Naive thymus-derived CD8-positive, alpha-beta T cell (primary cell): ENCODE measurements around the gene AKAP6. TPM values are rescaled to one million over a fixed set of nuclear protein-coding genes. Genes with fewer than 3 reads are reported as not detected.
A peak's percentile ranks its signal among the peaks of the same experiment; 100 is the strongest.

Experiments
- ATAC-seq, 2 donors: fragments of 150-1000 bp; cut with Tn5 transposase in 1 of 2; sonication (Bioruptor Pico), chemical (Tn5 transposase) in 1 of 2; 1 replicate in 1 of 2; 2 replicates in 1 of 2; pipeline ENCODE4 v1.10.0; 2021; ENCODE audit warnings: mild to moderate bottlenecking in 2 of 2, moderate library complexity in 2 of 2
- POLR2A ChIA-PET: fragments of 350-600 bp; sonication (Branson Sonifier 250); formaldehyde crosslinking; loops from one replicate; lab custom pipeline; 2021; ENCODE audit warnings: antibody characterized with exemption; lab: Charles Lee
- DNase-seq, 10 donors: peaks; one replicate each; pipeline versions ENCODE4 v3.0.0 to v3.0.0-alpha.2; 2020 to 2022
- H3K27ac Mint-ChIP-seq, 10 donors: one replicate each; pipeline ENCODE4 v1.8.0; 2020 to 2022; ENCODE audit warnings: mild to moderate bottlenecking in 10 of 10, mixed read lengths in 10 of 10, moderate library complexity in 4 of 10, inconsistent platforms in 1 of 10
- H3K27me3 Mint-ChIP-seq, 5 donors: one replicate each; pipeline ENCODE4 v1.8.0; 2021 to 2022; ENCODE audit warnings: mixed read lengths in 5 of 5
- H3K36me3 Mint-ChIP-seq, 3 donors: one replicate each; pipeline ENCODE4 v1.8.0; 2020 to 2022; ENCODE audit warnings: mixed read lengths in 3 of 3, mild to moderate bottlenecking in 2 of 3, inconsistent platforms in 1 of 3
- H3K4me1 Mint-ChIP-seq, 4 donors: one replicate each; pipeline ENCODE4 v1.8.0; 2021 to 2022; ENCODE audit warnings: mixed read lengths in 4 of 4
- H3K4me3 Mint-ChIP-seq, 10 donors: one replicate each; pipeline ENCODE4 v1.8.0; 2020 to 2022; ENCODE audit warnings: mild to moderate bottlenecking in 10 of 10, mixed read lengths in 10 of 10, moderate library complexity in 6 of 10, inconsistent platforms in 1 of 10
- H3K9me3 Mint-ChIP-seq, 9 donors: one replicate each; pipeline ENCODE4 v1.8.0; 2020 to 2022; ENCODE audit warnings: mixed read lengths in 9 of 9, mild to moderate bottlenecking in 3 of 9, inconsistent platforms in 1 of 9, moderate library complexity in 1 of 9
- polyA plus RNA-seq, 3 donors: library from polyadenylated mRNA; unstranded; fragments of 300-500 nt; fragmentation: Illumina TruSeq; gene quantifications; one replicate each; pipeline ENCODE4 v1.2.3, GENCODE V29; 2021
- total RNA-seq, 8 experiments: library from RNA in 2 of 8; stranded (reverse) in 2 of 8; gene quantifications; one replicate each; pipeline ENCODE4 v1.2.3 and lab custom pipeline; 2021 to 2026

The AKAP6 gene
- total and polyA plus RNA-seq, 5 experiments from 2014 or later: 1.4 to 4.6 (median 3.2) TPM

DNA sequence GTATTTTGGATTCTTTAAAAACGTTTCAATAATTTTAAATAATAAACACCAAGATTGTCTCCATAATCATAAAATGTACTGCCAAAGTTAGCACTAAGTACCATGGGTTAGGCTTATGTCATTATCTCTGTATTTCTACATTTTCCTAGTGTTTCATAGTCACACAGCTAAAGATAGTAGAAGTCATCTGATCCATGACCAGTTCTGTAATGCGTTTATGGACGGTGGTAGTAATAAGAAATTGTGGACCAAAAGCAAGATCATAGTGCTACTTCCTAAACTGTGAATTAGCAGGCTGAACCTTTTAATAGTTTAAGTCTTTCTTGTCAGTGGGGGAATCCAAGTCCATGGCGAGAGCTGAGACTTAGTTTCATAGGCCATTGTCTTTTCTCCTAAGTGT is 142.1 kb downstream of the AKAP6 start:
- H3K9me3 Mint-ChIP-seq: peaks cover 0 to 2% (median 0%) of the 10 kb centered on the region in 9 donors
- no peak overlapping the region for H3K4me3 Mint-ChIP-seq
- DNase-seq: no peak
- H3K4me1 Mint-ChIP-seq: no peaks in the 10 kb centered on the region
- H3K27ac Mint-ChIP-seq: no peak overlapping the region
- H3K27me3 Mint-ChIP-seq: peaks cover 0 to 10% (median 0%) of the 10 kb centered on the region in 5 donors
- no peaks in the 10 kb centered on the region for H3K36me3 Mint-ChIP-seq
- no peak for ATAC-seq
- POLR2A ChIA-PET: no interaction called here

DNA sequence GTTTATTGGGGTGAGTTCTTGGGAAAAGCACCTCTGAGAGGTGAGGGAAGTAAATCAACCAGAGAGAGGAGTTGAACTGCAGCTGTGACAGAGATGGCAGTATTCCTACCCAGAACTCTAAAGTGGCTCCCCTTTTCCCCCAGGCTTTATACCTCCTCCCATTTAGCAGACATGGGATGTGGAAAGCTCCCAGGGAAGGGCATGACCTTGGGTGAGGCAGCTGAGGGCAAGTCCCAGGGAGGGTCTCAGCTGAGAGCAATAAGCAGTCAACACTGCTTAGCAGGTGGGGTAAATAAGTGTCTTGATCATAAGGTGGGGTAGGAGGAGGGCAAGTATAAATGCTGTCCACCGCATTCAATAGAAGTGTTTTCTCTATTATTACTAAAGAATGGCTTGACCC is 143.0 kb downstream of the AKAP6 start:
- no peak for ATAC-seq

DNA sequence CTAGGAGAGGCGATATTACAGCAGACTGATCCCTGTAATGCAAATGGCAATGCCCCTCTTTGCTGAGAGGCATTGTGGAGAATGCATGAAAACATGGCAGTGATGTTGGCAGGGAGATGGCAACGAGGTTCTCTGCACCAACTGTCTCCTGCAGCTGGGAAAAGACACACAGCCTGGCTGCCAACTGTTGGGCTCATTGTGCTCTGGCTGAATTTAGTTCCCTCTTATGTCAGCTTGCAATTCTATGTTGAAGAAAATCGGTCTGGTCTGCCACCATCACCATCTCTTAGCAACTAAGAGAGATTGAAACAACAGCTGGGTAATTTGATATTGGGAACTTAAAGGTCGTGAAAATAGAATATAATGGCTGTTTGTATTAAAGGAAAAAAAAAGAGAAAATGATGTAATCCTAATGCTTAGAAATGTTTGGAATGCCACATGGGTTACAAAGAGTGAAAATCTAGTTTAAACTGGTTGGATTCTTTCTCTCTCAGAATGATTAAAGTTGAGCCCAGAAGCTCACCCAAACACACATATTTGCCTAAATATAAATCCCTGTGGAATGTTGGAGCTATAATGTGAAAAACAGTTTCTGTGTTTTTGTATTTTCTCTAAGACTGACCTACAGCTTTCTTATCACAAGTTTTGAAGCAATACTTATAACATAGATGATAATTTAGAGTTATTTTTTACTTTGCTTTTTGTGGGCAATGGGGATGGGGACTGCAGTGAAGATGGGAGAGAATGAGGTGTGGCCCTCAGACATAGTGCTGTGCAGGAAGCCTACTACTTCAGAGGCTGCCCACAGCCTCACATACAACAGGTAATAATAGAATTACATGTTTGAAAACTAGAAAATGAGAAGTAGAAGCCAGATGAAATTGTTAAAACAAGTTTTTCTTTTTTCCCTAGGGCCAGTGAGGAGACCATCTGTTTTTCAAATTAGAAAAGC is 143.7 kb downstream of the AKAP6 start:
- ATAC-seq (no peak), DNase-seq (no peak)
- no peaks in the 10 kb centered on the region for H3K36me3 Mint-ChIP-seq
- H3K4me3 Mint-ChIP-seq: no peak overlapping the region
- peak overlapping the region in 1 of 10 donors; percentile 10 for H3K27ac Mint-ChIP-seq
- POLR2A ChIA-PET: no interaction called here
- H3K27me3 Mint-ChIP-seq: peaks cover 0 to 10% (median 0%) of the 10 kb centered on the region in 5 donors
- H3K9me3 Mint-ChIP-seq: peaks cover 0 to under 1% (median 0%) of the 10 kb centered on the region in 9 donors
- H3K4me1 Mint-ChIP-seq: no peaks in the 10 kb centered on the region

More for the DNA sequence above, 143.0 kb downstream of the AKAP6 start:
- Mint-ChIP-seq H3K27ac (peak overlapping the region in 1 of 10 donors; percentile 10), H3K9me3 (peaks cover 0 to 2% (median 0%) of the 10 kb centered on the region in 9 donors), H3K4me1 (no peaks in the 10 kb centered on the region), H3K4me3 (no peak overlapping the region), H3K36me3 (no peaks in the 10 kb centered on the region), H3K27me3 (peaks cover 0 to 10% (median 0%) of the 10 kb centered on the region in 5 donors)
- DNase-seq: no peak
- POLR2A ChIA-PET: no interaction called here

DNA sequence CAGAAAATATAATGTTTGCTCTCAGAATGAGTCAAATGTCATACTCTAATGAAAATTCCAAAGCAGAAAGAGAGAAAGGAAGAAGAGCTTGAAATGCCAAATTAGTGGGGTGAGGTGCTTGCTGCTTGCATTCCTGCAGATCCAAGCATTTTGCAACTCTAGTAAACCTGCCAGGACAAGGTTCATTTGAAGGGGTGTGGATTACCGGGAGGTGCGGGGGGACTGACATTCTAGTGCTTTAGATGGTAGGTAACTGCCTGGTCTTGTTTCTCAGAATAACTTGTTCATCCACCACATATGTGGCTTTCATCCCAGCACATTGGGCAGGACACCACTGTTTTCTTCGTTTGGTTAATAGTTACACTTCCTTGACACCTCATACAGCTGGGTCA is 144.4 kb downstream of the AKAP6 start:
- no peaks in the 10 kb centered on the region for H3K4me1 Mint-ChIP-seq
- no peaks in the 10 kb centered on the region for H3K9me3 Mint-ChIP-seq
- POLR2A ChIA-PET: no interaction called here
- no peak for ATAC-seq
- H3K27ac Mint-ChIP-seq: no peak overlapping the region
- no peak overlapping the region for H3K4me3 Mint-ChIP-seq
- H3K36me3 Mint-ChIP-seq: no peaks in the 10 kb centered on the region
- peaks cover 0 to 10% (median 0%) of the 10 kb centered on the region in 5 donors for H3K27me3 Mint-ChIP-seq
- no peak for DNase-seq

DNA sequence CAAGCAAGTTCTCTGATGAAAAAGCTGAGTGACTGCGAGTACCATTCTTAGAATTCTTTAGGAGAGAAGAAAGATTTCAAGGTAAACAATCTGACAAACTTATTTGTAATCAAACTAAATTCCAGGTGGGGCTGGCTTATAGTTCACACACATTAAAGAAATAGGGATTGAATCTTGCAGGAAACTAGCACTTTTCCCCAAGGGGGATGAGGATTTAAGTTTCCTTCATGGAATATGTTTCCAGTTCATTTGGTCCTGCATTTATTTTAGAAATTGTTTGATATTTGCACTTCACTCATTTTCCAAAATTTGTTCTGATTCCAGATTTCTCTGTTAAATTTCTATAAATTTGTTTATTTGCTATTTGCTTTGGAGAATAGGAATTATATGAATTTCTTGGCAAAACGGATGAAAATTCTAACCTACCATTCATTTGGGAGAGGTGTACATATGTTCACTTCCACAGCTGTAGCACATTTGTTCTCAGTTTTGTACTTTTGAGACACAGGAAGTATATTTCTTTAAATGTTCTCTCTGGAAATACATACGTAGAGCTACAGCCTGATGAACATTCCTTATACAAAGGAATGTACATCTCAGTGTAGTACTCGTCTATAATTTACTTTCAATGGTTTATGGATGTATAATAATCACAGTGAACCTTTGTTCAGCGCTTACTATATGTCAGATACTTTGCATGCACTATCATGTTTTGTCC is 145.5 kb downstream of the AKAP6 start:
- Mint-ChIP-seq H3K4me1 (no peaks in the 10 kb centered on the region), H3K4me3 (no peak overlapping the region), H3K27ac (no peak overlapping the region), H3K36me3 (no peaks in the 10 kb centered on the region), H3K9me3 (no peaks in the 10 kb centered on the region), H3K27me3 (peaks cover 0 to 10% (median 0%) of the 10 kb centered on the region in 5 donors)
- ATAC-seq (no peak), DNase-seq (no peak)
- POLR2A ChIA-PET: no interaction called here

DNA sequence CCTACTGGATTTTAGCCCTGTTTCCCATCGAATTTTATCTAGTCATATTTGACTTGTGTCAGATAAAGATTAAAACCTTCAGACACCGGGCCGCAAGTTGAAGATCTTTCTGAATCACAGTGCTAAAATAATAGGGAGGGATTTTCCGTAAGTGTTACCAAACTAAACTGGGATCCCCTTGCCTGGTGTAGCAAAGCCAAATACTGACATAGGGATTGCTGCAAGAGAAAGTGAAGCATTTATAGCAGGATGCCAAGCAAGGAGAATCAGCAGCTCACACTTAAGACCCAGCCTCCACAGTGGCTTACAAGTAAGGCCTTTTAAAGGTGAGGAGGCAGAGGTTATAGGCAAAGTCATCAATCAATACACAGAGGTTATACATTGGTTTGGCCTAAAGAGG is 147.4 kb downstream of the AKAP6 start:
- peaks cover 0 to 9% (median 0%) of the 10 kb centered on the region in 5 donors for H3K27me3 Mint-ChIP-seq

DNA sequence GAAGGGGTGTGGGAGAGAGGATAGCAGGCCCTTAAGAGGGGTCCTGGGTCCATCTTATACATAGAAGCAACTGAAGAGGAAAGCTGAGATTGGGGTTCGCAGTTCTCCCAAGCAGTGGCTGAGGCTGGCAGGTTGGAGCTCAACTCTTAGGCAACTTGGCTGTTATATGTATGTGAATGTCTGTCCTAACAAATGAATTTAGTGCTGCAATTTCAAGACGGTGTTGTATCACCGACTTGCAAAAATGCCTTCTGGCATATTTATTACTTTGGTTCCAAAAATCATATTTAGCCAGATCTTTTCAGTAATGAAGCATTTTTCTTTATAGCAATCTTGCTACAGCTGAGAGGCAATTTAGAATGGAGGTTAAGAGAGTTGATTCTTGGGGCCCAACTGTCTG is 148.3 kb downstream of the AKAP6 start:
- Mint-ChIP-seq H3K4me1 (no peaks in the 10 kb centered on the region), H3K27ac (no peak overlapping the region), H3K4me3 (no peak overlapping the region), H3K36me3 (no peaks in the 10 kb centered on the region), H3K27me3 (peaks cover 0 to 3% (median 0%) of the 10 kb centered on the region in 5 donors), H3K9me3 (no peaks in the 10 kb centered on the region)
- ATAC-seq: no peak
- no peak for DNase-seq
- POLR2A ChIA-PET: no interaction called here

More for the DNA sequence above, 147.4 kb downstream of the AKAP6 start:
- Mint-ChIP-seq H3K36me3 (no peaks in the 10 kb centered on the region), H3K4me1 (no peaks in the 10 kb centered on the region), H3K9me3 (no peaks in the 10 kb centered on the region), H3K4me3 (no peak overlapping the region), H3K27ac (no peak overlapping the region)
- POLR2A ChIA-PET: no interaction called here
- DNase-seq (no peak), ATAC-seq (no peak)

DNA sequence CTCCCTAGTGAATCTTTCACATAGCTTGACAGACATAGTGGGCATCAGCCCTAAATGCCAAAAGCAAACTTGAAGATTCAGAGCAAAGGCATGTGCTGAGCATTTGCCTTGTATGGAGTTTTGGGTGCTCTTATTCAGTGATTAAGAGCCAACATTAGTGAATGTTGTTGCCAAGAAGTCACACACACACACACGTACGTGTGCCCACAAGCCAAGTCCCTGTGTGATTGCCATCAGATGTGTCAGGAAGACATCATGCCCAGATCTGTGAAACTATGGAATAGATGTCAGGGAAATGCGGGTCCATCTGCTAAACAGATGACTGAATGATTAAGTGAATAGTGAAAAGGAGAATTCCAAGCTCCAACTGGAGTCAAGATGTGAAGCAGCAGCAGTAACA is 149.0 kb downstream of the AKAP6 start:
- Mint-ChIP-seq H3K27me3 (peaks cover 0 to 3% (median 0%) of the 10 kb centered on the region in 5 donors), H3K9me3 (no peaks in the 10 kb centered on the region), H3K4me3 (no peak overlapping the region), H3K27ac (no peak overlapping the region), H3K36me3 (no peaks in the 10 kb centered on the region), H3K4me1 (no peaks in the 10 kb centered on the region)
- POLR2A ChIA-PET: no interaction called here
- ATAC-seq (no peak), DNase-seq (no peak)

DNA sequence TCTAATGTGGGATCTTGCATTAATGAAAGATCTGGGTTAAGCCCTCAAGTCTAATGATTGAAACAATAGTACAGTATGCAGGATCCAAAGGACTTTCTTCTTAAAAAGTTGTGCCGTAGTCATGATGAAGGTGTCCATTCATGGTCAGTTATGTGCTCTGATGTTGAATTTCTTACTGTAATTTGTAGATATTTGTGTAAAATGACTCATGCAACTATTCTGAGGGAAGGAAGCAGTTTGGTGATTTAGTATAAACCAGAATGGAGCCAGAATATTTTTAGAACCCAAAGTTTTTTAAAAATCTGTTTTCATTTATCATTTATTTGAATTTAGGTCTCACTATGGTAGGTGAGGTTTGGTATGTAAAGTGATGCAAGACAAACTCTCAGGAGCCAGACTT is 151.2 kb downstream of the AKAP6 start:
- POLR2A ChIA-PET: no interaction called here
- no peak for ATAC-seq
- H3K36me3 Mint-ChIP-seq: no peaks in the 10 kb centered on the region
- peaks cover 0 to under 1% (median 0%) of the 10 kb centered on the region in 9 donors for H3K9me3 Mint-ChIP-seq
- no peaks in the 10 kb centered on the region for H3K4me1 Mint-ChIP-seq
- H3K27me3 Mint-ChIP-seq: no peaks in the 10 kb centered on the region
- DNase-seq: no peak
- H3K4me3 Mint-ChIP-seq: no peak overlapping the region
- no peak overlapping the region for H3K27ac Mint-ChIP-seq

DNA sequence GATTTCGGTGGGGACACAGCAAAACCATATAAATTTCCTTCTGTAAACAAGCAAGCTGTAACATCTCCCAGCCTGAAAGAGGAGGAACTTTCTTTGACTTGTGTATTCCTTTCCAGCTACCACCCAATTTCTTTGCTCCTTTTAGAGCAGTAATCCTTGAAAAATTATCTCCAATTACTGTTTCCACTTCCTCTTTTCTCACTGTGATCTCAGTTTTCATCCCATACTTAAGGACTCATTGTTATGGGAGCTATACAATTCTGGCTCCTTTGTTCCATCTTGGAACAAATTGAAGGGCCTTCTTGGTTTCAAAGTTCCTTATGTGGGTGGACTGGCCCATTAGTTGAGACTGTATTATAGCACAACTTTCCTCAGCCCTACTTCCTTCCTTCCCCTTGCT is 152.6 kb downstream of the AKAP6 start:
- Mint-ChIP-seq H3K27me3 (no peaks in the 10 kb centered on the region), H3K27ac (no peak overlapping the region), H3K4me1 (no peaks in the 10 kb centered on the region), H3K9me3 (peaks cover 0 to 12% (median 3%) of the 10 kb centered on the region in 9 donors), H3K4me3 (no peak overlapping the region), H3K36me3 (peaks cover 0 to 3% (median 0%) of the 10 kb centered on the region in 3 donors)
- no peak for ATAC-seq
- POLR2A ChIA-PET: no interaction called here
- no peak for DNase-seq

DNA sequence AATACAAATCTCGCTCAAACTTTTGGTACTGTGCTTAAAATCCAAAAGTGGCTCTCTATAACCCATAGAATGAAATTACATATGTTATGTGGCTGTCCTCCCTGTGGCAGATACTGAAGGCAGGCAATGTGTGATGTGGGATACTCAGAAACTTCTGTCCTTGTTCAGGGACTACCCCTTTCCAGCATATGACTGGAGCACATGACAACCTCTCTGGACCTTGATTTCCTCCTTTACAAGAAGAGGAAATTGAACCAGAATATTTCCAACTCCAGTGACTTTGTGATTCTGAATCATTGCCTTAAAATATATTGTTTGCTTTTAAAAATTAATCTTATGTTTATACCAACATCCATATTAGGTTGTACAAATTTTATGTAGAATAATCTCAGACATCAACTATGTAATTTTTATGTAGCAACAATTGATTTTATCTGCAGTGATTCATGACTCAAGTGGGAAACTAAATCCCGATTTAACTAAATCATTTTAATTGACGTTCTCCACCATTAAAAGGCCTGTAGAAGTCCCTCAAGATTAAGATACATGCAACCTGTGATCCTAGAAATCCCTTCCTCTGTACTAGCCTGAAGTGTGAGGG is 162.4 kb downstream of the AKAP6 start:
- Mint-ChIP-seq H3K27ac (no peak overlapping the region), H3K36me3 (no peaks in the 10 kb centered on the region), H3K4me3 (no peak overlapping the region), H3K9me3 (peaks cover 0 to 11% (median under 1%) of the 10 kb centered on the region in 9 donors), H3K27me3 (peaks cover 0 to 10% (median 4%) of the 10 kb centered on the region in 5 donors), H3K4me1 (peaks cover 0 to 2% (median 0%) of the 10 kb centered on the region in 4 donors)
- DNase-seq (no peak), ATAC-seq (no peak)
- POLR2A ChIA-PET: no interaction called here

DNA sequence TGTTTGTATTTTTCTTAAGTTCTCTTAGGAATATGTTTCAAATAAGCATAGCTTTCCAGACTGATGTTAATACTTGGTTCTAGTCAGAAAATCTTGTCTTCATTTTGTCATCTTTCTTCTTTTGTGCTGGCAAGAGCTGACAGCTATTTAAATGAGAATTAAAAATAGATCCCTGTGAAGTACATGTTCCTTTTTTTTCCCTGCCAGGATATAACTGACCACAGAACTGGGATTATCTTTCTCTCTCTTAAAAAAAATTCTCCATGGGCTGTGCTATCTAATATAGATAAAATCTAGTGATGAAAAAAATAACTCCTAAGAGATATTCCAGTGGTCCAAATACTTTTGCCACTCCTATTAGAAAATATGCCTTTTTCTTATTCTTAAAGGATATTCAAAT is 163.4 kb downstream of the AKAP6 start:
- Mint-ChIP-seq H3K9me3 (peaks cover 0 to 6% (median 0%) of the 10 kb centered on the region in 9 donors), H3K4me3 (no peak overlapping the region), H3K27me3 (peaks cover 0 to 10% (median 4%) of the 10 kb centered on the region in 5 donors), H3K36me3 (no peaks in the 10 kb centered on the region), H3K27ac (no peak overlapping the region), H3K4me1 (peaks cover 0 to 2% (median 0%) of the 10 kb centered on the region in 4 donors)
- POLR2A ChIA-PET: no interaction called here
- DNase-seq (no peak), ATAC-seq (no peak)
